Cardiac fibroblast (primary cell): Measurements from ENCODE around the gene SNCAIP.

ENCODE experiments used
- DNase-seq, 2 donors: peaks; one replicate each; pipeline versions ENCODE4 v3.0.0 to v3.0.0-alpha.2; 2010; ENCODE audit warnings: low read depth in 2 of 2
- H3K4me3 ChIP-seq, 2 donors: replicated peaks in 1 of 2; 1 replicate in 1 of 2; 2 replicates in 1 of 2; pipeline ENCODE4 v1.5.1; 2011; ENCODE audit warnings: low read depth in 2 of 2, low read length in 2 of 2, mild to moderate bottlenecking in 2 of 2, moderate library complexity in 1 of 2
- CTCF ChIP-seq: IDR thresholded peaks from one replicate; pipeline ENCODE4 v1.5.1; 2011; ENCODE audit warnings: low read depth, mild to moderate bottlenecking, low read length, inconsistent platforms

SNCAIP gene

GRCh38 chr5:122300374-122300773, 11.7 kb upstream of the SNCAIP start:
- DNase-seq: no peak
- H3K4me3 ChIP-seq: no peak overlapping the region
- TF ChIP-seq CTCF: no peak

GRCh38 chr5:122301016-122301415, 11.0 kb upstream of the SNCAIP start:
- DNase-seq: no peak
- TF ChIP-seq CTCF: no peak
- H3K4me3 ChIP-seq: no peak overlapping the region

GRCh38 chr5:122304471-122305215, 7.4 kb upstream of the SNCAIP start:
- DNase-seq: no peak
- TF ChIP-seq CTCF: no peak
- H3K4me3 ChIP-seq: no peak overlapping the region

- no peak for TF ChIP-seq CTCF
- H3K4me3 ChIP-seq: no peak overlapping the region
- no peak for DNase-seq
Measured at GRCh38 chr5:122306461-122306860, 5.6 kb upstream of the SNCAIP start.

DNA sequence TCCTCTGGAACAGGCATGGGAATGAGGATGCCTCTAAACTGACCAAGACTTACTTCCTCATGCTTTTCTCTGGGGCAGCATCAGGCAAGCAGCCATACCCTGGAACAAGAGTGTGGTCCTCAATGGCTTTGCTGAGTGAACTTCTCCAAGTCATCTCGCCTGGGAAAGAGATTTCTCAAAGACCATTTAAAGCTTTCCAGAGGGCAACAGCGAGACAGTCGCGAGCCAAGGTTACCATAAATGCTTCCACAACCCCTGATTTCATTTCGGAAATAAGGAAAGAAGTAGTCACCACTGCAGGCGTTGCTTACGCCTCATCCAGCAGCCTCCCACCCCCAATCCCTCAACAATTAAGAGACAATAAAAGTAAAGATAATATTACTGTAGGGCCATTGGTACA, 1.1 kb upstream of the SNCAIP start:
- peak in 1 of 2 donors; percentile 2 for DNase-seq
- TF ChIP-seq CTCF: no peak
- H3K4me3 ChIP-seq: no peak overlapping the region

- peak in 1 of 2 donors; percentile 8 for DNase-seq
- H3K4me3 ChIP-seq: peak overlapping the region; percentile 44 to 50
- no peak for TF ChIP-seq CTCF
Measured at GRCh38 chr5:122311497-122311960, 508 bp upstream of the SNCAIP start.
